GM15510 (cell line): Measurements from ENCODE around the gene FLYWCH2.

Source experiments
- POLR2A ChIP-seq: IDR thresholded peaks from 3 replicates; pipeline ENCODE4 v1.6.1; 2011; ENCODE audit warnings: borderline replicate concordance; ENCODE audit not compliant: insufficient read length; ENCODE audit errors: extremely low read depth

The FLYWCH2 gene, protein sequence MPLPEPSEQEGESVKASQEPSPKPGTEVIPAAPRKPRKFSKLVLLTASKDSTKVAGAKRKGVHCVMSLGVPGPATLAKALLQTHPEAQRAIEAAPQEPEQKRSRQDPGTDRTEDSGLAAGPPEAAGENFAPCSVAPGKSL

DNA sequence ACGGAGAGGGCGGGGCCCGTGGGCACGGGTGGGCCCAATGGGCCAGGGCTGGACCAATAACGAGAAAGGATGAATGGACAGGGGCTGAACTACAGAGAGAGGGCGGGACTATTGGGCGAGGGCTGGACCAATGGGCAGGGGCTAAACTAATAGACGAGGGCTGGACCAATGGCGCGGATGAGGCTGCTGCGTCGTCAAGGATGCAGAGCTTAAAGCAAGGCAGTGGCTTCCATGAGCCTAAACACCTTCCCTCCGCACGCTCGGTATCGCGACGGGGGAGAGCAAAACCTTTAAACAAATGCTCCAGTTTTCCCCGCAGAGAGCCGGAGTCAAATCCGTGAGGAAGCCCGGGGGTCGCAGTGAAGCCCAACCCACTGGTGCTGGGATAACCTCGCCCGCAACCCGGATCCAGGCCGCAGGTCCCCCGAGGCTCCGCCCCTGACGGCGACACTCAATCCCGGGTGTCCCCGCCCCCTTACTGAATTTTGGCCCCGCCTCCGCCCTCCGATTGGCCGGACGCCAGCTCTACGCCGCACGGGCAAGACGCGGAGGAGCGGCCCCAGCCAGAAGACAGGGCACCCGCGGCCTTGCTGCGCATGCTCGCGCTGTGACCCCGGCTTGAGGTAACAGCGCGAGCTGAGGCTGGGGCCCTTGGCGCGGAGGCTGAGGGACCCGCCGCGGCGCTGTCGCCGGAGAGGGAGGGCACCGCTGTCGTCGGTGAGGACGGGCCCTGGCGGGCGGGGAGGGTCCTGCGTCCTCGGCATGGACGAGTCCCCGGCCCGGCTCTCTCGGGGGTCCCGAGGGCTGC, at the start of gene FLYWCH2:
TSS of gene FLYWCH2 (plus strand) at position 566 of the 808 bp plus-strand sequence. CDS start 13,235 bp downstream, outside the sequence.
- TF ChIP-seq POLR2A, result peak; percentile 86

DNA sequence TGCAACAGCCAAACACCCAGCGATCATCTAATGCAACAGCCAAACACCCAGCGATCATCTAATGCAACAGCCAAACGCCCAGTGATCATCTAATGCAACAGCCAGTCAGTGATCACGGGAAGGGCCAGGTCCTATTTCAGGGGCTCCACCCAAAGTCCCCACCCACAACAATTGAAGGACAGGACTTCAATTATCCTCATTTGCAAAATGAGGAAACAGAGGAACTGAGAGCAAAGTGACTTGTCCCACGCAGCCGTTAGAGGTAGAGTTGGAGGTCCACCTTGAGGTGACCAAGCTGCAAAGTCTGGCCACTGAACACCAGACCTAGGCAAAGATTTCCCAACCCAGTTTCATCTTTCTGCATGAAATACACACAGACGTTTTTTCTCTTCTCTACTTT, 49.2 kb upstream of the FLYWCH2 start:
- TF ChIP-seq POLR2A, result no peak

DNA sequence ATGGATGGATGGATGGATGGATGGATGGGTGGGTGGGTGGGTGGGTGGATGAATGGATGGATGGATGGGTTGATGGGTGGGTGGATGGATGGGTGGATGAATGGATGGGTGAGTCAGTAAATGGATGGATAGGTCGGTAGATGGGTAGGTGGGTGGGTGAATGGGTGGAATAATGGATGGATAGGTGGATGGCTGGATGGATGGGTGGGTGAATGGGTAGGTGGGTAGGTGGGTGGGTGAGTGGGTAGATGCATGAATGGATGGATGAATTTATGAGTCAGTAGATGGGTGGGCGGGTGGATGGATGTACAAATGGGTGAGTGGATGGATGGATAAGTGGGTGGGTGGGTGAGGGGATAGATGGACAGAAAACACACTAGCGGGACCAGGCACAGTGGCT, 48.0 kb upstream of the FLYWCH2 start:
- no peak for TF ChIP-seq POLR2A

DNA sequence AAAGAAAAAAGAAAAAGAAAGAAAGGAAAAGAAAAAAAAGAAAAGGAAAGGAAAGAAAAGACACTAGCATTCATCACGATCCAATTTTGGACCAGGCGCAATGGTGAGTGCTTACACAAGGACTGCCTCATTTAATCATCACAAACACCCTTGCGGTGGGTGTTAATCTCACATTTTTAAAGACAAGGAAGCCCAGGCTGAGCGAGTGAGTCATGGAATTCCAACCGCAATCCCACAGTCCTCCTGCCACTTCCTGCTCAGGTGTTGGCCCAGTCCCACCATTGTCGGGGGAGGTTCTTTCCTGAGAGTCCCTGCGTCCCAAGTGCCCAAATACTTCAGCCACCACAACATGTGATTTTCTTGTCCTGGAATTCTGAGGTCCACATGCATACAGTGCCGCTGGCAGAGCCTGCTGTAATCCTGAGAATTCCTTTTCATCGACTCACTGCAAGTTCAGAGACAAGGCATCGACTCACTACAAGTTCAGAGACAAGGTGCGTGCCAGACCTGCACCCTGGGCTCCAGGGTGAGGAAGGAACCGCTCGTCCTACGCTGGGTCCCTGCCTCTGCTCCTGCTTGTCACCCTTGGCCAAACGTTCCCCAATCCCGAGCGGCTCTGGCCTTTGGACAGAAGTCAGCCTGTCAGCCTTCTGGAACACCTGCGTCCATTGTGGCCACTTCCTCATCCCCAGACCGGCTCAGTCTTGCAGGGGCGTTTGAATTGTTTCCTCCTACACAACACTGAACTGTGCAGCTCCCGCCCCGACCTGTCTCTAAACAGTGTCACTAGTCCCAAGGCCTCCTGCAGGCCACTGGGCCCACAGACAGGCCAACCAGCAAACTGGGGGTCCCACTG, 47.1 kb upstream of the FLYWCH2 start:
- TF ChIP-seq POLR2A, result no peak

DNA sequence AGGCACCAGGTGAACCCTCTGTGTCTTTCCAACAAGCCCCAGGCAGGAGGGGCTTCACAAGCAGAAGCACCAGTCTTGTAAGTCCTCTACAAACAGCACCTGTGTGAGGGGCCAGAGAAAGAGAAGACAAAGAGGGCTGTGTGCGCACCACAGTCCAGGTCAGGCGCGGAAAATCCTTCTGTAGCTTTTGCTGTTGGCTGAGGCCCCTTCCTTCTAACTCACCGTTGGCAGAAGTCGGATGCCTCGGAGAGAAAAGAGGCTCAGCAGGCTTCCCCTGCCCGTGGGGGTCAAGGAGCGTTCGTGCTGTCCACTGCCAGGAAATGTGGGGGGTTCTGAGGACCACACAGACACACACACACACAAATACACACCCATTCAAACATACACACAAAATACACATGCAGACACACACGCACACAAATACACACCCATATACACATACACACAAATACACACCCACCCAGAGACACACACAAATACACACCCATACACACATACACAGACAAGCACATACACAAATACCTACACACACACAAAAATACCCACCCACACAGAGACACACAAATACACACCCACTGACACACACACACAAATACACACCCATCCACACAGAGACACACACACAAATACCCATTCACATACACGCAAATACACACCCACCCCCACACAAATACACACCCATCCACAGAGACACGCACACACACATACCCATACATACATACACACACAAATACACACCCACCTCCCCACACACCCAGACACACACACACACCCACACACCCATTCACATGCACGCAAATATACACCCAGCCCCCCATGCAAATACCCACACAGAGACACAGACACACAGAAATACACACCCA, 46.1 kb upstream of the FLYWCH2 start:
- TF ChIP-seq POLR2A, result no peak

DNA sequence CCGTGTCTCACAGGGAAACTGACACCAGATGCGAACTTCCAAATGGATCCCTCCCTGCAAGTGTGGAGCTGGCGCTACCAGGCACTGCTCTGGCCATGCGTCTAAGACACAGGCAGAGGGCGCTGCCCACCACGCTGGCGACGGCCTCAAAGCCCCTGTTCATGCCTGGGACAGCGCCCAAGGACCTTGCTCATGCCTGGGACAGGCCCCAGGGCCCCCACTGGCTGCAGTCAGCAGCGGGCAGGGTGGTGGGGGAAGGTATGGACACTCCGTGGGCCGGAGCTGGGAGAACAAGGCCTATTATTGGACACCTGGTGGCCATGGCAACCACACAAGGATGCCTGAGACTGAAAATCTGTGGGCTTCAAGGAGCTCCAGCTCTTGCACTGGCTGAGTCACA, 44.1 kb upstream of the FLYWCH2 start:
- no peak for TF ChIP-seq POLR2A

DNA sequence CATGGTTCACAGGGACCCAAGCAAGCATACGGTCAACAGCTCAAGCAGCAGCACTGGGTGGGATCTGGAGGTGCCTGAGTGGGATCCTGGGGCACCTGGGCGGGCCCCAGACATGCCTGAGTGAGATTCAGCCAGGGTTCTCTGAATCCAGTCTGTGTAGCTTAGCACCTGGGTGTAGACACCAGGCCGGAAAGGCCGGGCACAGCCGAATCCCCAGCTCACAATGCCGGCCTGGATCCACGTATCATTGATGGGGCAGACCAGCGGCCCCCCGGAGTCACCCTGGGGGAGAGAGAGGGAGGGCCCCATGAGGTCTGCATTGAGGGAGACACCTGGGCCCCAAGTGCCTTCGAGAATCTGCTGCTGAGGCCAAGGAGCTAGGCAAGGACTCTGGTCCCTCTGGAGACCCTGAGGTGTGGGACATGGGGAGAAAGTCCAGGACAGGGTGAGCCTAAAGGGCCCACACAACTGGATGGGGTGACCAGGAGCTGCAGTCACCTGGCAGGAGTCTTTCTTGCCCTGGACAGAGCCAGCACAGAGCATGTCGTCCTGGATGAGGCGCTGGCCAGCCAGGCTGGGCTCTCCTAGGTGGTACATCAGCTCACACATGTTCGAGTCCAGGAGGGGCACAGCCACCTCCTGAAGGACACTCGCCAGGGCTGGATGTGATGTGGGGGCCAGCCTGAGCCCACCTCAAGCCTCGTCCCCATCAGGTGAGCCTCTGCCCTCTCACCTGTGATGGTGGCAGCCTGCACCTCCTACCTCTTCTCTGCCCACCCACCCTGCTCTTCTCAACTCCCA, 43.2 kb upstream of the FLYWCH2 start:
- TF ChIP-seq POLR2A, result no peak

DNA sequence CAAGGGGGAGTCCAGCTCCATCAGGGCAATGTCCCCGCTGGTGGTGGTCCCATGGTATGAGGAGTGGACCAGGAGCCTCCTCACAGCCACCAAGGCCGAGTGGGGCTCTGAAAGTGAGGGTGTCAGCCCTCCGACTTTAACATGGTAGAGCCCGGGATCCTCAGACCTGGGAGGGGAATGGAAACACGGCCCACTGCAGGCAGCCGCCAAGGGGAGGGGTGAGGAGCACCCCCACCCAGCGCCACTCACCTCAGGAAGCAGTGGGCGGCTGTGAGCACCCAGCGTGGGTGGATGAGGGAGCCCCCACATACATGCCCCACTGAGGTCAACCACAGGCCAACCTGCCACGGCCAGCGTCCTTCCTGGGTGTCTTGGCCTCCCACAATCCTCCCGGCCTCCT, 42.1 kb upstream of the FLYWCH2 start:
- no peak for TF ChIP-seq POLR2A

DNA sequence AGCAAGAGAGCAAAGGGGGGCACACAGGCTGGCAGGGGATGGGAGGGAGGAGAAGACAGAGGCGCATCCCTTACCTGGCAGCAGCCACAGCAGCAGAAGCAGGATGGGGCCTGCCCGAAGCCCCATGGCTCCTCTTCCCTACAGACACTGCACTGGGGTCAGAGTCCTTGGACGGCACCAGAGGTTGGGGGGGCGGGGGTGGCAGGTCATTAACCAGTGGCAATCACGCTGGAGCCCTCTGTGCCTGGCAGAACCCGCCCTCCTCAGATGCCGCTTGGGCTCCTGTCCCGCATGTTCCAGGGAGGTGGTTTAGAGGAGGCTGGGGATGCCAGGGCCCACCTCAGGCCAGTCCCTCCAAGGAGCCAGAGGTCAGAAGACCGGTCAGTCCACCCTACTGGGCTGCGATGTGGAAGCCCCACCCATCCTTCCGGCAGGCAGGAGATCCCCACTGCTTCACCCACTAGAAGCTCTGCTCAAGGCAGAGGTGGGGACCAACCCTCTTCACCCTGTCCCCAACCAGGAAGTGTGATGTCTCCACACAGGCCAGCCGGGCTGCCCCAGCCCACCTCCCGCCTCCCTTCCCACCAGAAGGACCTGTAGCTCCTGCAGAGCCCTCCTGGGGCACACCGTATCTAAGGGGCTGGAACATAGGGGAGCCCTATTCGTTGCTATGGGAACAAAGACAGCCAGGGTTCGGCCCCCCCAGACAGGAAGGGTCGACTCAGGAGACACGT, 41.2 kb upstream of the FLYWCH2 start:
- TF ChIP-seq POLR2A, result no peak

DNA sequence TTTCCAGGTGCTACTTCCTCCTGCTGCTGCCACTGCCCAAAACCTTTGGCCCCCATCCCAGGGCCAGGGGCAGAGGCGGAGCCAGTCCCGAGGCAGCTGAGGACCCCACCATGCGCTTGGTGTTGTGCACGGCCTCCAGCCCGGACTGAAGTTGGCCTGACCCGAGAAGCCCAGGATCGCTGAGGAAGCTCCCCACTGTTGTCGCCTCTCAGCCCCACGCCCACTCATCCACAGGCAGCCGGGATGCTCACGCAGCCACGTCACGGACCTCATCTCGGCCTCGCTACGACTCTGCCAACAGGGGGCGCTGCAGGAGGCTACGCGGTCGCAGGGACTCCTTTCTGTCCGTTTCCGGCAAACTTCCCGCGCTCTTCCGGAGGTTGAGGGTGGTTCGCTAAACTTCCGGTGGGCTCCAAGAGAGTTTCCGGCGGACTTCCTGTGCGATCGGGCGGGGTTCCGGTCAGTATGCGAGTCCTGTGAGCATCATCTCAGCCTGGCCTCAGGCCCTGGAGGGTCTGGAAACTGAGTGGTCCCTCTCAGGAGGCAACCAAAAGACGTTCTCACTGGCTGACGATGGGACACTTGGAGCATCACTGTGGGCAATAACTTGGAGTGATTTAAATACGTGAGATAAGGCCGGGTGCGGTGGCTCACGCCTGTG, 40.5 kb upstream of the FLYWCH2 start:
- no peak for TF ChIP-seq POLR2A

DNA sequence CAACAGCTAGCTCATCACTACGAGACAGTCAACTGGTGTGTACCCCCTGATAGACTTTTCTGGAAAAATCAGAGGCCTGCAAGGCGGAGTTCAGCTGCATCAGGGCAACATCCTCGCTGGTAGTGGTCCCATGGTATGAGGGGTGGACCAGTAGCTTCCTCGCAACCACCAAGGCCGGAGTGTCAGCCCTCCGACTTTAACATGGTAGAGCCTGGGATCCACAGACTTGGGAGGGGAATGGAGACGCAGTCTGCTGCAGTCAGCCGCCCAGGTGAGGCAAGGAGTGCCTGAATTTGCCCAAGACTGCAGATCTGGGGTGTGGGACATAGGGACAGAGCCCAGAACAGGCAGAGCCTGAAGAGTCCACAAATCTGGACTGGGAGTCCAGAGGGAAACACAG, 39.5 kb upstream of the FLYWCH2 start:
- no peak for TF ChIP-seq POLR2A

DNA sequence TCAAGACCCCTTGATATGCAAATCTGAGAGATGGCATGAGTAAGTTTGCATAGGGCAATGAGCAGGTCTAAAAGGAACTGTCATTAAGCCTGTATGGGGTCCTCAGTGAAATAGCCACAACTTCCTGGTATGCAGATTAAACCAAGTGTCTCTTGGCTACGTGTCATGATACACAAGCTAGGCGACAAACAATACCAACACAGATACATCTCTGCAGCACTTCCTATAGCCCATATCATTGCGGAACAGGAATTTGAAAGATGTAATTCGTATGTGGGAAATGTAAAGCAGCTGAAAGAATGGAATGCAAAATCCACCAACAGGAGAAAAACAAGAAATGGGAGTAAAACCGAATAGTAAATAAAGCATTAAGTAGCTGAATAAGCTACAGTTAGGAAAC, 37.9 kb upstream of the FLYWCH2 start:
- no peak for TF ChIP-seq POLR2A
